Activated T-cell treated with anti-CD3 and anti-CD28 coated beads, Interleukin-2, amount 50 U/mL, for 48 hours (primary cell): ENCODE results near the gene COL5A2.
A peak's percentile ranks its signal among the peaks of the same experiment; 100 is the strongest.

ENCODE experiments used
- DNase-seq, 2 experiments: peaks; one replicate each; pipeline ENCODE4 v3.0.0-alpha.2; 2020

The COL5A2 gene

DNA sequence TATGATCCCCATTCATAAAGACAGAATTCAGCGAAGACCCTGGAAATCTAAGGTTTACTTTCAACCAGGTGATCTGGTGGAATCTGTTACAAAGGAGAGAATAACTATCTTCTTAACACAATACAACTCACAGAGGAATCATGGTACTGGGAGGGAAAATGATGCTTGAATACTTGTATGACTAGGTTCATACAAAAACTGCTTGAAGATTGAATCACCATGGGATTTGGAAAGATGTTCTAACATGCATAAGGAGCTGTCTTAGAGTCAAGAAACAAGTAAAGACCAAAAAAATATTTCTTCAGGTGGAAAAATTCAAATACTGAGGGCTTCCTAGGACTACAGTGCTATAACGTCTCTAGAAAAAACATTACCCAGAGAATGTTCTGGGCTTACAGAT lies 32.2 kb downstream of the COL5A2 start:
- DNase-seq: no peak

DNA sequence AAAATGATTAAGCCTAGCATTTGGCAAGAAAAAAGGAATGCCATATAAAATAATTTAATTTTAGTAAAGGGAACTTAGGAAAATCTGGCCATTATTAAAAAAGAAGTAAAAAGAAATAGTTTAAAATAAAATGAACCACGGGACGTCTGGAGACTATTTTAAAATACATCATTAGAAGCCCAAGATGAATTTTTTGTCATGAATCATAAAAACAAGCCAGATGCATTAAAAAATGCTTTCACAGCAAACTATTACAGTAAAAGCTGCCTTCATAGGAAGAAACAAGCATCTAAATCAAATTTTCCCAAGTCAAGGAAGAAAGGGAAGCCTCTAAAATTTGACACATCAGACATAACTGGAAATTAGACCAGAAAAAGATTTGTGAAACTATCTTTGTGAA lies 33.0 kb downstream of the COL5A2 start:
- no peak for DNase-seq

DNA sequence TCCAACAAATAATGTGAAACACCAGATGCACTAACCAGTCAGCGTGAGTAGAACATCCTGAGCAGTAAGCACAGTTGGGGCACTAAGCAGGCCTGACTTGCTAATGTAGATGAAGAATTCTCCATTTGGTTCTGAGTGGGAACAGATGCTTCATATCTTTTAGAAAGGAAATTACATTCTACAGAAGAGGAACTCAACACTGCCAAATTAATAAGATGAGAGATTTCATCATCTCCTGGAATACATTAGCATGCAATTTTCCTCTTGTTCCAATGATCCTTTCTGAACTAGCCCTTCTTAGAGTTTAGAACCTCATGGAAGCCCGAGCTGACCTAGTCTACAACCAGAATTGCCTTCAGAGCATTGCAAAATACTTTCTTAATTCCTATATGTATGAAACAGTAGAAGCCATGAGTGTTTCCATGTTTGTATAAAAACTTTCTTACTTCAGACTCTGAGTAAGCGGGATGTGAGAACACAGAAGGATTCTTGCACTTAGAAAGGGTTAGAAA lies 34.8 kb downstream of the COL5A2 start:
- no peak for DNase-seq

DNA sequence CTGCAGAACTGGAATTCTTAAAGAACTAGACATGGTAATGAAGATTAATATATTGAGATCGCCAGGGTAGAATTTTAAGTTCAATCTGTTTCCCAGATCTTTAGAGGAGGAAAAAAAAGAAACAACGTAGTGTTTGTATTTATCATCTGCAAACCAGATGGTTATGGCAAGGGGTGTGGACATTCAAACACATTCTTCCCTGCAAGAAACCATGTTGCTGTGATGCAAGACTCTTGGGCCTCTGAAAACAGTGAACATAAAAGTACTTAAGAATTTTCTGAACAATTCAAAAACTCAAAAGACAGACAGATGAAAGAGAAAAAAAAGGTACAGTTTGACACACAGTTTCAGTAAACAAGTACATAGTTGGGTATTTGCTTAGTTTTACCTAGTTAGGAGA lies 35.6 kb downstream of the COL5A2 start:
- DNase-seq: no peak

DNA sequence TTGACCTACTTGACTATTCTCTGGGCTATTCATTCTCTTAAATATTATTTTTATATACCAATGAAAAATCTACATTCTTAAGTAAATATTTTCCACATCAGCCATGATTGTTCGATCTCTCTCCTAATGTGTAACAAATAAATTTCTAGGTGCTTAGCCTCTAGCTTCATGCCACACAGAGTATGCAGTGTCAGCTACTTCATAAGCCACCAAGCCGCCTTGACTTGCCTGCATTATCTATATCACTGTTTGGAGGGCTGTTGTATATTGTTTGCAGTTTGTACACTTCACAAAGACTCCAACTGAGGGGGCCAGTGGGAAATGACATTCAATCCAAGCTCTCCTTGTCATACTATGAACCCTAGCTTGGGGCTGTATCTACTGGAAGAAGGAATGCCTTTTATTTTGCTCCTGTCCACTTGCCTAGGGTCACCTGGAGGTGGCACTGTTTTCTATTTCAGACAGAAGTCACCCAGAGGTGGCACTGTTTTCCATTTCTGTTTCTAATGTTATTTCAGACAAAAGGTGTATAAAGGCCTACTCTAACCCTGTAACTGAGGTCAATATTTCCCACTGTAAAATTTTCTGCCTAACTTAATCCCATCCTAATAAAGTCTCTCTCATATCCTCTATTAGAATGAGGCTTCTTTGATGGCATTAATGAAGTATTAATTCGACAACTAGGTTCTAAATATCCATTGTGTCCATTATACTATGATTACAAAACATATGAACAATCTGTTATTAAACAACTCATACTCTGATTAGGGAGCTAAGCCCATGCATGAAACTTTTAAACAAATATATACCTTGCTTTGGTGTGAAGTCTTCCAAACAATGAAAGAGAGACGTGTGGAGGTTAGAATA lies 36.4 kb downstream of the COL5A2 start:
- DNase-seq: peak; percentile 44 to 52

DNA sequence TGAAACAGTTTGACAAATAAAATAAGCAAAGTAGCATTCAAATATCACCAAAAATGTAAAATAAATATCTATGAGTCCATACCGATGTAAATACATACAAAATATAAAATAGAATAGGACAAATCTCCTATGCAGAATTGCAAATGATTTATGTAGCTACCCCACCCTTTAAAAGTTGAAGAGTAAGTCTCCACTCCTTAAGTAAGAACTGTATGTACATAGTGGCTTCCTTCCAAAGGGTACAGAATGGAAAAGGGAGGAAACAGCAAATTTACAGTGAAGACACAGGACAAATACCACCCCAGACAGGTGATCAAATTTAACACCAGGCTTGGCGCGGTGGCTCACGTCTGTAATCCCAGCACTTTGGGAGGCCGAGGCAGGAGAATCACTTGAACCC lies 40.8 kb downstream of the COL5A2 start:
- DNase-seq: no peak

DNA sequence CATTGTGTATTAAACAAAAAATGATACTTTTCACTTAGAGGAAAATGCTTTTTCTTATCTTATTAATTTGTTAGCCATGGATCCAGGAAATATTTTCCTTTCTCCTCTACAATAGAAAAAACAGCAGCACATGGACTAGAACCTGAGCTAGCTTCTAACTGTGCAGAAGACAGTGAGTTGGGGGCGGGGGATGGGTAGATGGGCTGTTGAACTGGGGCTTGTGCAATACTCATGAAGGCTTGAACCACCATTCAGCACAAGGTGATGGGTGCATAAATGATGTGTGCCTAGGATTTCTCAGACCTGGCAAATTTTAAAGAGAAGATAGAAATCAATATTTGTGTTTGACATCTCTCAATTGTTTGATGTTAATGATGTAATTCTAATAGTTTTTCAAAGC lies 42.0 kb downstream of the COL5A2 start:
- DNase-seq: no peak

DNA sequence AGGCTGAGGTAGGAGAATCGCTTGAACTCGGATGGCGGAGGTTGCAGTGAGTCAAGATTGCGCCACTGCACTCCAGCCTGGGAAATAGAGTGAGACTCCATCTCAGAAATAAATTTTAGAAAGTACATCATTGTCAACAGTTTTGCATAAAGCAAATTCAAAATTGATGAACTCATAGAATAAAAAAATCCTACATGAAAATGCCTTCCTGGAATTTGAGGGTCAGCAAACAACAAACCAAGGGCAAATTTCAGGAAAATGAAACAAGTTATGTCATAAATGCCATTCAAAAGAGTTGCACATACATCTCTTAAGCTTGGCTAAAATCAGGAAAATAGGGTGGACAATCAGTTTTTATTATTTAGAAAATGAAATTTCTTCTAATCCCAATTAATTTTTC lies 45.1 kb downstream of the COL5A2 start:
- no peak for DNase-seq

DNA sequence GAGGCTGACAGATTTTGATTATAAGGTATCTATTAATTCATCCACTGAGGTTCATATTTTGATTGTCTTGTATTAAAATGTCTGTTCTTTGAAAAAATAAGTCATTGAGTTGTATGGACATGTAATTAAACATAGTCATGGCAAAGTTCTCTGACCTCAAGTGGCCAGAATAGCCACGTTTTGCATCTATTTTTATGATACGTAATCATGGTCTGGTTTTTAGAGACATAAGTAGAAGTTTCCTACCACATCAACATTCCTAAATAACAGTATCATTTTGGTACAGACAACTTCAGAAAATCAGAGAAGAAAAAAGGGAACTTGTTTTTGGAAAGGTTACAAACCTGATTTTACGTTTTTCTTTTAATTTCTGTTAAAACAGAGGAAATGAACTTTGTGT lies 47.6 kb downstream of the COL5A2 start:
- DNase-seq: no peak

DNA sequence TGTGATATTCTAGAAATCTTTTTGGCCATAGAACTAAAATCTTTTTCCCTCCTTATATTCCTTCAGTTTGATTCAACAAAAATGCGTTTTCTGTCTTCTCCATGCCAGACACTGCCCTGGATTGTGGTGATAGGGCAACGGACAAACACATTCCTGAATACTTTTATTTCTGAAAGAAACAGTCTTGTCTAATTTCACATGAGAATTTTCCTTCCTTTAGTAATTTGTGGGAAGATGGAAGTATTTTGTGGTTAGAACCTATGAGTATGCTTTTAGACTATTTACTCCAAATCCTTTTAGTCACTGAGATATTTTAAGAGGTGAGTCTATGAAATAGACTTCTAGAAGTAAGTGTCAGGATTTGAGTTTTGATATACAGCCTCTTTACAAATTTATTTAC lies 49.6 kb downstream of the COL5A2 start:
- no peak for DNase-seq

DNA sequence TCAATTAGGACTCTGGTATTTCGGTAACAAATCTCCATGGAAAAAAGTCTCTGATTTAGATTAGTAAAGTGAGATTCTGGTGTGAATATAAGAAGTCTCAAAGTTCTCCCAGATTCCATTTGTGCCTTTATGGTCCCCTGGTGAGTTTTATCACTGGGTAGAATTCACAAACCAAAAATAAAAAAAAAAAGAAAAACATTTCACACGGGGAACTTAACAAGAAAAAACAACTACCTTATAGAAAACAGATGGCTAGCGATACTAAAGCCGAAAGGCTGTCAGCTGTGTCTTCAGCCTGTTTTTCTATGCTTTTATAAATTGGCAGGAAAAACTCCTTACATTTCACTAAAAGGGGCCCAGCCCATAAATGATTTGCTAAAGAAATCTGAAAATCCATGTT lies 50.6 kb downstream of the COL5A2 start:
- no peak for DNase-seq

DNA sequence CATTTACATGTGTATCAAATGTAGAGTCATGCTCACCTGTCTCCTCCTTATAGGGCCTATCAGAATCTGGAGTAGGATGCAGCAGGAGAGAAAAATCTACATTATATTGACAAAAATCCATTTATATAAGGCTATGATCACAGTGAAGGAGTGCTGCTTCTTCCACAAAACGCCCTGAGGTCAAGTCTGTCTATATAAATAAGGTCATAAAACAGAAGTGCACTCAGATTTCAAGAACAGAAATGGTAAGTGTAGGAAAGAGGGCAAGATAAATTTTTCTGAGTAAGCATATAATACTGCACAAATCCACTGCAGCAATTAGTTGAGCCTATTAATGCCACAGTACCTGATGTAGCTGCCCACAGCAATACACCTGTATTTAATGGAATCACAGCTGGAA lies 51.8 kb downstream of the COL5A2 start:
- DNase-seq: no peak

DNA sequence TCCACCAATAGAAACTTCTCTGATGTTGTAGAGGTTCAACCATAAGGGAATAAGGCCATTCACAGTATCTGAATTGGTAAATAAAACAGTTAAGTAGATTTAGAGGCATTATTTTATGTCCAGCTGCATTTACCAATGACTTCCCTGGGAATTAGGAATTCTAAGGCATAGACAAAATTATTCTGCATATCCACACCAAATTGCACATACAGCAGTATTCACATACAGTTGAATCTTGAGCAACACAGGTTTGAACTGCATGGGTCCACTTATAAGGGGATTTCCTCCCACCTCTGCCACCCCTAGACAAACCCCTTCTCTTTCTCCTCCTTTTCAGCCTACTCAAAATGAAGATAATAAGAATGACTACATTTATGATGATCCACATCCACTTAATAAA lies 54.4 kb downstream of the COL5A2 start:
- DNase-seq: no peak

DNA sequence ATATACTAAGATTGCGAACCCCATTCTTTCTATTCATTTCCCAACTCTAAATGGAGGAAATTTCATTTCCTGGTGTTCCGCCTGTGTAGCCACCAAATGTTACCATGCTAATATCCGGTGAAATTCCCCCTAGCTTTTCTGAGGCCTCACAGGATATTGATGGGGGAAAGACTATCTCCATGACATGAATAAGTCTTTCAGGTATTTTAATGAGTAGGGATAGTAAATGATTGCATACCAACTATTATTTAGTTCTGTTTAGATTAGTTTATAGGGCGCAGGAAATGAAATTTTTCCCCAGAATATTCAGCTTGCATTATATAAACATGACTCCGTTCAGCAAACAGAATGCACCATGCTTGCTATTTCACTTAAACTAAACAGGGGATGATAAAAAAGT lies 55.4 kb downstream of the COL5A2 start:
- DNase-seq: no peak

DNA sequence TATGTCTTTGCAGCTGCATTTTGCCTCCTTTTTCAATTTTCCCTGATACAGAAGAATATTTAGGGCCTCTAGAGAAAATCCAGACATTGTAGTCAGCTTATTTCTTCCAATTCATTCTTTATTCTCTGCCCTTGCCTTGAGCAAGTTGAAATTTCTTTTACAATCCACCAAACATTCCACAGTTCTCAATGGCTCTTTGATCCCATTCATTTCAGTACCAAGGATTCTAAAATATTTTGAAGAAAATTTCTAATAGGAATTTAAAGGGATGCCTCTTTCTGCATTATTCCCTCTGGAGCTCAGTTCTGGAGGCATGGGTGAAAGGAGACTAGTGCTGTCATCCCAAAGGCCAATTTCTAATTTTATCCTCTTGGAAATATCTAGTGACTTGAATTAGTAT lies 61.2 kb downstream of the COL5A2 start:
- DNase-seq: no peak

DNA sequence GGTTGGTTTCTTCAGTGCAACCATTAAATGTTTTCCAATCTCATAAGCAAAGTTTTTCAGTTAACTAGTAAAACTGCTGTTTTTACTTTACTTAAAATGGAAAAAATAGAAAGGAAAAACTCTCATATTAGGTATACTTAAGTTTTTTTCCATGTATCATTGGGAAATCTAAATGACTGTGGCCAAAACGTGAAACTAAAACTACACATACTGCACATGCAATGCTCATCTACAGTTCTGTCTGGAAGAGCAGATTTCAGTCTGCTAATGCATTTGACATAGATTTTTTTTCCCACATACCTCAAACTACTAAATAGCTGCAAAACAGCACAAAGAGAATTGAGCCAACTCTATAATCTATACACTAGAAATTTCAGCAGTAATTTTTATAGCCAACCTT lies 62.6 kb downstream of the COL5A2 start:
- no peak for DNase-seq

DNA sequence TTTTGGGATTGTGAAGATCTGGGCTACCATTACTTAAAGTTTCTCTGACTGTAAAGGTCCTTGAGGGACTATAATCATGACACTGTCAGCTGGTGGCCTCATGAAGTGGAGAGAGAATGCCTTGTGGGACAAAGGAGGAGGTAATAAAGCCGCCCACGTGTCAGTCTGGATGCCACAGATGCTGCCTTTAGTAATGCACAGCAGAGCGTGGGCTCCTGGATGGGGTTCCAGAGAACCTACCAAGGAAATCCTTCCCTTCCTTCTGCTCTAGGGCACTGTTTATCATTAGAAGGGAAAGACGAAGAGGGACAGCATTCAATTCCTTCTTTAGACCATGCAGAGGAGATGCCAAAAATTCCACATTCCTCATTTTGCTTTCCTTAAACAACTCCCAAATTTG lies 63.5 kb downstream of the COL5A2 start:
- no peak for DNase-seq

DNA sequence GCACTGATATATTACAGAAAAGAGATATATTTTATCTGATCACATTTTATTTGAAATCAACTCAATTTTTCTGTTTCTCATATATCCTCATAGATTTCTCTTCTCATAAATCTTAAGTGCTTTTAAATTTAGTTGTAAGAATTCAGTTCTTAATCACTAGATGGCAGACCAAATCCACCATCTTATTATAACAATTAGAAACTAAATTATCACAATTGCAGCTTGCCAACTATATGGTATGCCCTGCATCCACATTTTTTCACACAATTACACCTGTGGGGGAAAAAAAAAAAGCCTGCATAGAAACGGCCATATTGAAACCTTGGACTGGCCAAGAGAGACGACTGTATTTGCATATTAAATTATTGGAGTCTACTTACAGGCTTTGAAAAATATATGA lies 64.4 kb downstream of the COL5A2 start:
- DNase-seq: no peak

DNA sequence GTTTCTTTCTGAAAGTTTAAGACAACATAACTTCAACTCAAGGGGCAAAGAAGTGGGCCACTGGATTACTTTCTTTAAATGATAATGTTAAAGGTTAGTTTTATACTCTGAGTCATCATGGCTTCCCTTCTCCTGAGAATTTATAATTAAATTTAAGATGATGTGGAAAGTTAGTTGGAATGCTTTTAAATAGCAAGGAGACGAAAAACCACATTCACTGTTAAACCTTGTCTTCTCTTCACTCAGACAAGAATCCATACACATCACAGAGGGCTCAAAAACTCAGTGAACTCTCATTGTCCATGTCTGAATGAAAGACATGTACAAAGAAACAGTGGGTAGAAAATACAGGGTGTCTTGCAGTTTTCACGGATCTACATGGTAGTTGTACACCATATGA lies 65.6 kb downstream of the COL5A2 start:
- no peak for DNase-seq

DNA sequence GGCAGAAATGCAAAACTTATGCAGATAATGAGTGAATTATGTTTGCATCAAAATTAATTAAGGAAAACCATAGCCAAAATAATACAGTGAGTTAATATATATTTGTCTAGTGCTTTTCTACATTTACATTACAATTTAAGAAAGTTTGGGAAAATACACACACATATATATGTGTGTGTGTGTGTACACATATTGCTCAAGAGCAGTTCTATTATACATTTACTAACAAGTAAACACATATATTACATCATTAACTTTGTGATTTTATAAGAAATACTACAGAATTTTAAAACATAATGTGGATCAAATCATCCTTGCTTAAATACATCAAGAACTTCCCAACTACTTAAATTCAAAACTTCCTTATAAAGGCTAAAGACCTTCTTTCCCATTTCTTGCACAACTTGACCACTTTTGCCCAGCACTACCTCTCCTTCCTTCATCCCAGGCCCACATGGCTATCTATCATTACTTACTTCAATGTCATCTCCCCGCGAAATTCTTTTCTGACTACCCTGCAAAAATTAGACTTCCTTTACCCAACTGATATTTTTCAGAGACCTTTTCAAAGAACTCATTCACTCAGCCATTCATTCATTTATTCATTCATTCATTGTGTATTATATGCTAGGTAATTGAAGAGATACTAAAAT lies 68.4 kb downstream of the COL5A2 start:
- DNase-seq: no peak

DNA sequence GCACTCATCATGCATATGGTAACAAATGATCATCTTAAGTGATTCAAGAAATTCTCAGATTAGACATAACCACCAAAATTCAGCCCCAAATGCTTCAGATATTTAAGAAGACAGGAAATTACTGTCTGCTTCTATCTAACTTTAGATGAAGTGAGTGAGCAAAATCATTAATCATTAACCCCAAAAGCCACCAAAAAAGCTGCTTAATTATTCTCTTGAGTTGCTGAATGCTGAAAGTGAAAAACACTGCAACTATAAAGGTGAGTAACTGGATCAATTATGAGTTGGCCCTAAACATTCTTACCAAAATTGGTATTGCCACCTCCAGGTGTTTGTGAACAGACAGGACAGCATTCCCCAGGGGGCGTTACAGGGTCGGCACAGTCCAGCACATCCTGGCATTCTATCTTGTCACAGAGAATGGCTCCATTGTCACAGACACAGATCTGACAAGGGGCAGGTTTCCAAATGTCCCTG lies 69.6 kb downstream of the COL5A2 start:
- DNase-seq: no peak

DNA sequence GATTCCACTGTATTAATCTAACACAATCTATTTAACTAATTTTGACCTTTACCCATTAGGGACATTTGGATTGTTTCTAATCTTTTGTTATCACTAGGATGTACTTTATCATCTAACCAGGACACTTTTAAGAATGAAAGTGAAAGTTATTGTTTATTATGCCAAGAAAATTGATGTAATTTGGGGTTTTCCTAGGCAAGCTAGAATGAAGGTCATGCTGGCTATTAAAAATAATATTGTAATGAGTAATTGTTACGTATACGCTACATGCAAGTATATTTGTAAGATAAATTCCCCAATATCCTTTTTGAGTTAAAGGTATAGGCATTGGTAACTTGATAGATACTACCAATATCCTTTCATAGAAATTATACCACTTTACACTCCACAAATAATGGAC lies 74.6 kb downstream of the COL5A2 start:
- DNase-seq: no peak

DNA sequence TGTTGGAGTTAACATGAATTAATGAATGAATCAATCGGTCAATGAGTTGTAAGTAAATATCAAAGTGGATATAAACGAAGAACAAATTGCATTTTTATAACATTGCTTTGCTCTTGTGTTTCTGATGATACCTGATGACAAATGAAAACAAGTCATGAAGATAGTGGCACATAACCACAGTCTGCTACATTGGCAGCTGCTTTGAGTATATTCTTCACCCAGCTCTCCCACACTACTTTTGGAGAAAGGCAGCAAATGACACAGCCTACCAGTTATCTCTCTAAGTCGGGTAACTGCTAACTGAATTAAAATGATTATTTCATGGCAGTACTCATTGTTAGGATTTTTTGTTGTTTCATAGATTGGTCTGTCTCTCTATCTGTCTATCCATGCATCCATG lies 76.8 kb downstream of the COL5A2 start:
- DNase-seq: no peak

DNA sequence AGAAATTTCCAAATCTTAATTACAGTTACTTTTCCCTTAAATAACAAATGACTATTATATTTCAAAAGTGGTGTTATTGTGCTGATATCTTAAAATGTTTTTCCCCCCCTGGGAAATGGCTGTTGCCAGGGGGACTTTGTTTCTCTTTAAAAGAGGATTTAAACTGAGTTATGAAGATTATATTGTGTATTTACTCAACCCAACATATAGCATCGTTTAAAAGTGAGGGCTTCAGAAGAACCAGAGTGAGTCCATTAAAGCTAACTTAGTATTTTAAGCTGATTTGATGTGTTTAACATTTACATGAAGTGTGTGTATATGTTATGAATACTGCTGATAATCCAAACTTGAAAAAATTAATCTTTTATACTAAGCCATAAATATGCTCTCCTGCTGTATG lies 81.6 kb downstream of the COL5A2 start:
- DNase-seq: no peak
